HUES64 (cell line): ENCODE data around the gene CEP63.
A peak's percentile ranks its signal among the peaks of the same experiment; 100 is the strongest.

Source experiments
- H3K27ac ChIP-seq: 2 replicates; pipeline ENCODE4 v1.7.0; 2013; ENCODE audit warnings: low read depth, low read length, inconsistent platforms
- H3K27me3 ChIP-seq: 2 replicates; pipeline ENCODE4 v1.6.1; 2013; ENCODE audit warnings: mild to moderate bottlenecking, low read length; ENCODE audit not compliant: insufficient read depth
- H3K36me3 ChIP-seq: 2 replicates; pipeline ENCODE4 v1.6.1; 2013; ENCODE audit warnings: mild to moderate bottlenecking, low read length; ENCODE audit not compliant: insufficient read depth
- H3K4me1 ChIP-seq: 2 replicates; pipeline ENCODE4 v1.6.1; 2013; ENCODE audit warnings: mild to moderate bottlenecking, low read length, moderate library complexity; ENCODE audit not compliant: insufficient read depth
- H3K4me3 ChIP-seq: 2 replicates; pipeline ENCODE4 v1.5.1; 2013; ENCODE audit warnings: mild to moderate bottlenecking, low read length, moderate library complexity
- H3K9ac ChIP-seq: 2 replicates; pipeline ENCODE4 v1.6.1; 2013; ENCODE audit warnings: mild to moderate bottlenecking, low read depth, low read length
- H3K9me3 ChIP-seq: 2 replicates; pipeline ENCODE4 v1.6.1; 2013; ENCODE audit warnings: low read depth, low read length; ENCODE audit not compliant: insufficient read depth
- WGBS: fragments of 150-250, 120-280 bp; methylation state at CpG from one replicate; pipeline ENCODE4 v1.1.7; 2013; ENCODE audit warnings: missing lambda C conversion rate; 5-methylcytosine and 5-hydroxymethylcytosine counted together

CEP63 gene

GRCh38 chr3:134453631-134454030, 32.2 kb upstream of the CEP63 start:
- Histone ChIP-seq H3K4me1 (no peaks in the 10 kb centered on the region; the same call in 1 of the 2 replicates), H3K9me3 (no peaks in the 10 kb centered on the region), H3K36me3 (no peaks in the 10 kb centered on the region), H3K4me3 (no peak overlapping the region), H3K27ac (no peak overlapping the region), H3K27me3 (peaks cover 6% of the 10 kb centered on the region; the same call in 1 of the 2 replicates), H3K9ac (no peak overlapping the region)
- WGBS, result 54% methylated on average over 6 of the region's 6 CpGs

- WGBS, result 81% methylated on average over 9 of the region's 9 CpGs
- Histone ChIP-seq H3K9ac (no peak overlapping the region), H3K27ac (no peak overlapping the region)
These were observed 28.3 kb upstream of the CEP63 start for GRCh38 chr3:134457376-134458074.

GRCh38 chr3:134458406-134458945, 27.4 kb upstream of the CEP63 start:
- Histone ChIP-seq H3K27ac (no peak overlapping the region), H3K9me3 (no peaks in the 10 kb centered on the region), H3K4me1 (peaks cover 18% of the 10 kb centered on the region), H3K9ac (no peak overlapping the region), H3K36me3 (no peaks in the 10 kb centered on the region), H3K4me3 (no peak overlapping the region), H3K27me3 (peaks cover under 1% of the 10 kb centered on the region; the same call in 1 of the 2 replicates)
- WGBS, result 94% methylated on average over 10 of the region's 10 CpGs

More at GRCh38 chr3:134457376-134458074, 28.3 kb upstream of the CEP63 start:
- peaks cover 8% of the 10 kb centered on the region for H3K4me1 ChIP-seq
- no peaks in the 10 kb centered on the region for H3K36me3 ChIP-seq
- no peaks in the 10 kb centered on the region for H3K9me3 ChIP-seq
- no peak overlapping the region for H3K4me3 ChIP-seq
- peaks cover 6% of the 10 kb centered on the region; the same call in 1 of the 2 replicates for H3K27me3 ChIP-seq

- H3K9ac ChIP-seq, result no peak overlapping the region
- H3K4me1 ChIP-seq, result peaks cover 27% of the 10 kb centered on the region
- H3K36me3 ChIP-seq, result no peaks in the 10 kb centered on the region
- no peak overlapping the region for H3K4me3 ChIP-seq
- no peaks in the 10 kb centered on the region for H3K9me3 ChIP-seq
- no peak overlapping the region for H3K27ac ChIP-seq
- H3K27me3 ChIP-seq, result no peaks in the 10 kb centered on the region
- WGBS, result 84% methylated on average over 4 of the region's 4 CpGs
These were observed 26.3 kb upstream of the CEP63 start for GRCh38 chr3:134459562-134459961.

- Histone ChIP-seq H3K4me3 (no peak overlapping the region), H3K9ac (no peak overlapping the region), H3K36me3 (no peaks in the 10 kb centered on the region), H3K4me1 (peaks cover 30% of the 10 kb centered on the region), H3K27me3 (no peaks in the 10 kb centered on the region), H3K9me3 (no peaks in the 10 kb centered on the region), H3K27ac (no peak overlapping the region)
- 83% methylated on average over 2 of the region's 2 CpGs for WGBS
These were observed 24.9 kb upstream of the CEP63 start for GRCh38 chr3:134460965-134461364.

GRCh38 chr3:134462331-134462941, 23.4 kb upstream of the CEP63 start:
- Histone ChIP-seq H3K4me3 (no peak overlapping the region), H3K36me3 (no peaks in the 10 kb centered on the region), H3K9me3 (no peaks in the 10 kb centered on the region), H3K27me3 (no peaks in the 10 kb centered on the region), H3K4me1 (peaks cover 30% of the 10 kb centered on the region), H3K27ac (peak overlapping the region; percentile 40; the same call in 1 of the 2 replicates), H3K9ac (peak overlapping the region; percentile 47; the same call in 1 of the 2 replicates)
- WGBS, result 57% methylated on average over 5 of the region's 5 CpGs

GRCh38 chr3:134463676-134464063, 22.2 kb upstream of the CEP63 start:
- peak overlapping the region; percentile 15; the same call in 1 of the 2 replicates for H3K4me3 ChIP-seq
- H3K27me3 ChIP-seq, result no peaks in the 10 kb centered on the region
- H3K9ac ChIP-seq, result peak overlapping the region; percentile 71

GRCh38 chr3:134464064-134464688, 21.7 kb upstream of the CEP63 start:
- Histone ChIP-seq H3K36me3 (no peaks in the 10 kb centered on the region), H3K27me3 (no peaks in the 10 kb centered on the region), H3K4me3 (peak overlapping the region; percentile 15; the same call in 1 of the 2 replicates), H3K9ac (peak overlapping the region; percentile 71), H3K4me1 (peaks cover 30% of the 10 kb centered on the region), H3K9me3 (no peaks in the 10 kb centered on the region), H3K27ac (peak overlapping the region; percentile 82)
- 22% methylated on average over 13 of the region's 13 CpGs for WGBS

More at GRCh38 chr3:134463676-134464063, 22.2 kb upstream of the CEP63 start:
- no peaks in the 10 kb centered on the region for H3K9me3 ChIP-seq
- 42% methylated on average over 4 of the region's 4 CpGs for WGBS
- no peaks in the 10 kb centered on the region for H3K36me3 ChIP-seq
- H3K4me1 ChIP-seq, result peaks cover 30% of the 10 kb centered on the region
- H3K27ac ChIP-seq, result peak overlapping the region; percentile 82

- H3K9me3 ChIP-seq, result no peaks in the 10 kb centered on the region
- H3K4me3 ChIP-seq, result no peak overlapping the region
- peaks cover 30% of the 10 kb centered on the region for H3K4me1 ChIP-seq
- 80% methylated on average over 8 of the region's 8 CpGs for WGBS
- peak overlapping the region; percentile 78 for H3K27ac ChIP-seq
- peak overlapping the region; percentile 71 for H3K9ac ChIP-seq
- H3K36me3 ChIP-seq, result no peaks in the 10 kb centered on the region
- no peaks in the 10 kb centered on the region for H3K27me3 ChIP-seq
These were observed 21.0 kb upstream of the CEP63 start for GRCh38 chr3:134464689-134465365.

GRCh38 chr3:134466331-134466730, 19.5 kb upstream of the CEP63 start:
- no peak overlapping the region for H3K9ac ChIP-seq
- H3K4me3 ChIP-seq, result no peak overlapping the region
- H3K36me3 ChIP-seq, result no peaks in the 10 kb centered on the region
- no peaks in the 10 kb centered on the region for H3K9me3 ChIP-seq
- H3K27ac ChIP-seq, result no peak overlapping the region
- H3K4me1 ChIP-seq, result peaks cover 30% of the 10 kb centered on the region
- no peaks in the 10 kb centered on the region for H3K27me3 ChIP-seq
- WGBS, result 100% methylated on average over 1 of the region's 1 CpG
